Panc1 (cell line): ENCODE results near the gene ADAMTSL3. TPM values are rescaled to one million over a fixed set of nuclear protein-coding genes. Genes with fewer than 3 reads are reported as not detected.

ENCODE experiments used
- ATAC-seq: fragments of 200-7000 bp; cut with Tn5 transposase; 2 replicates; pipeline ENCODE4 v1.9.1; 2020; ENCODE audit warnings: mild to moderate bottlenecking, moderate library complexity
- BruUV-seq: library from RNA; stranded (reverse); fragments of 400-500 nt; replicated peaks from 2 replicates; lab custom pipeline; 2021; lab: Mats Ljungman, UMichigan
- CTCF ChIA-PET: fragments of 300-600 bp; sonication (Branson Sonifier 250); formaldehyde crosslinking; loops from one replicate; lab custom pipeline; 2022; ENCODE audit warnings: antibody characterized with exemption; lab: Charles Lee
- POLR2A ChIA-PET: fragments of 300-600 bp; sonication (Branson Sonifier 250); formaldehyde crosslinking; loops from one replicate; lab custom pipeline; 2022; ENCODE audit warnings: antibody characterized with exemption; lab: Charles Lee
- DNase-seq: peaks from one replicate; pipeline ENCODE4 v3.0.0-alpha.2; 2010; ENCODE audit warnings: low read depth, low spot score
- H3K27ac ChIP-seq: 2 replicates; pipeline ENCODE4 v1.5.1; 2011; ENCODE audit warnings: mild to moderate bottlenecking, low read length, inconsistent platforms
- H3K27me3 ChIP-seq: fragments of 200-500 bp; sonication (Bioruptor generic); 2 replicates; pipeline ENCODE4 v1.6.0; 2014; ENCODE audit warnings: low read length, inconsistent platforms; ENCODE audit not compliant: control insufficient read depth, insufficient read depth
- H3K36me3 ChIP-seq: fragments of 200-500 bp; sonication (Bioruptor generic); 2 replicates; pipeline ENCODE4 v1.5.1; 2014; ENCODE audit warnings: inconsistent platforms, mild to moderate bottlenecking, low read length, moderate library complexity; ENCODE audit not compliant: control insufficient read depth, insufficient read depth
- H3K4me1 ChIP-seq: 2 replicates; pipeline ENCODE4 v1.5.1; 2011; ENCODE audit warnings: inconsistent platforms, mild to moderate bottlenecking, low read length, moderate library complexity; ENCODE audit not compliant: control insufficient read depth, insufficient read depth
- H3K4me3 ChIP-seq, 2 experiments: 2 replicates each; pipeline ENCODE4 v1.5.1; 2011 to 2012; ENCODE audit warnings: low read depth in 2 of 2, low read length in 2 of 2, mild to moderate bottlenecking in 2 of 2, inconsistent platforms in 1 of 2, moderate library complexity in 1 of 2
- H3K9me3 ChIP-seq: fragments of 200-500 bp; sonication (Bioruptor generic); 2 replicates; pipeline ENCODE4 v1.5.1; 2014; ENCODE audit warnings: low read depth, mild to moderate bottlenecking, inconsistent platforms, low read length, moderate library complexity; ENCODE audit not compliant: control insufficient read depth, insufficient read depth
- CTCF ChIP-seq: fragments of 450-650 bp; IDR thresholded peaks from 2 replicates; pipeline ENCODE4 v1.5.1; 2017; ENCODE audit warnings: mild to moderate bottlenecking
- POLR2AphosphoS5 ChIP-seq: IDR thresholded peaks from 2 replicates; pipeline ENCODE4 v1.6.1; 2012; ENCODE audit warnings: mild to moderate bottlenecking, low read depth, low read length, moderate library complexity
- REST ChIP-seq, 2 experiments: IDR thresholded peaks; 2 replicates each; pipeline ENCODE4 v1.6.1; 2011 to 2012; ENCODE audit warnings: low read depth in 2 of 2, control low read depth in 1 of 2, low read length in 1 of 2, mild to moderate bottlenecking in 1 of 2, moderate library complexity in 1 of 2; ENCODE audit not compliant: insufficient read depth in 1 of 2
- SIN3A ChIP-seq: IDR thresholded peaks from 2 replicates; pipeline ENCODE4 v1.6.1; 2012; ENCODE audit warnings: low read depth, mild to moderate bottlenecking, low read length, moderate library complexity, borderline replicate concordance; ENCODE audit not compliant: insufficient read depth
- TCF7L2 ChIP-seq: IDR thresholded peaks from 2 replicates; pipeline ENCODE4 v1.6.1; 2011; ENCODE audit warnings: mild to moderate bottlenecking, low read depth, low read length, inconsistent platforms
- in situ Hi-C: cut with HindIII; loops from 2 replicates; pipeline ENCODE4 v1.10.0; 2016; ENCODE audit warnings: low sequenced_read_pairs, low pct_unique_long_range_greater_than_20kb
- intact Hi-C: fragments of 100-400 bp; cut with micrococcal nuclease; formaldehyde crosslinking; loops from one replicate; pipeline ENCODE4 v1.10.0; 2022; ENCODE audit not compliant: unreplicated experiment
- total RNA-seq: library from RNA; stranded (reverse); gene quantifications from one replicate; pipeline ENCODE4 v1.2.1, GENCODE V29; 2021; ENCODE audit not compliant: unreplicated experiment

Gene ADAMTSL3
- total RNA-seq, 1 experiment from 2014 or later = not detected

- no peak overlapping the region for H3K27ac ChIP-seq
- no TSS peak for BruUV-seq
- no peak overlapping the region for H3K4me3 ChIP-seq
- no peaks in the 10 kb centered on the region for H3K36me3 ChIP-seq
- no peaks in the 10 kb centered on the region for H3K9me3 ChIP-seq
- ATAC-seq (no peak), DNase-seq (no peak)
- ChIA-PET CTCF (no interaction called here), POLR2A (no interaction called here)
- in situ Hi-C loops = no loop called here
- no peaks in the 10 kb centered on the region for H3K4me1 ChIP-seq
- intact Hi-C loops = no loop called here
- TF ChIP-seq TCF7L2 (no peak), CTCF (no peak), POLR2AphosphoS5 (no peak), REST (IDR thresholded peaks at IDR 0.05; ENCODE audit: insufficient read depth in 1 of 2, low read depth in 2 of 2, low read length in 1 of 2) (no peak), SIN3A (no peak)
- no peaks in the 10 kb centered on the region for H3K27me3 ChIP-seq
These were observed 266.1 kb downstream of the ADAMTSL3 start for GRCh38 chr15:83919978-83920510.

GRCh38 chr15:83922649-83923294 is 268.8 kb downstream of the ADAMTSL3 start:
- no peak for TF ChIP-seq REST (IDR thresholded peaks at IDR 0.05; ENCODE audit: insufficient read depth in 1 of 2, low read depth in 2 of 2, low read length in 1 of 2)
- no peak for TF ChIP-seq POLR2AphosphoS5
- TF ChIP-seq SIN3A = no peak
- no peak for TF ChIP-seq TCF7L2
- TF ChIP-seq CTCF = no peak
- in situ Hi-C loops = no loop called here
- BruUV-seq = no TSS peak
- ChIA-PET POLR2A (no interaction called here), CTCF (no interaction called here)
- no peaks in the 10 kb centered on the region for H3K36me3 ChIP-seq
- H3K27ac ChIP-seq = no peak overlapping the region
- DNase-seq (no peak), ATAC-seq (no peak)
- no peak overlapping the region for H3K4me3 ChIP-seq
- no peaks in the 10 kb centered on the region for H3K27me3 ChIP-seq
- no peaks in the 10 kb centered on the region for H3K9me3 ChIP-seq
- intact Hi-C loops = no loop called here
- no peaks in the 10 kb centered on the region for H3K4me1 ChIP-seq
